ENCODE measurements around the gene ZNF280C. TPM values are rescaled to one million over a fixed set of nuclear protein-coding genes. Genes with fewer than 3 reads are reported as not detected.

Gene ZNF280C
- total RNA-seq, 1 experiment from 2014 or later: 12.9 TPM

DNA sequence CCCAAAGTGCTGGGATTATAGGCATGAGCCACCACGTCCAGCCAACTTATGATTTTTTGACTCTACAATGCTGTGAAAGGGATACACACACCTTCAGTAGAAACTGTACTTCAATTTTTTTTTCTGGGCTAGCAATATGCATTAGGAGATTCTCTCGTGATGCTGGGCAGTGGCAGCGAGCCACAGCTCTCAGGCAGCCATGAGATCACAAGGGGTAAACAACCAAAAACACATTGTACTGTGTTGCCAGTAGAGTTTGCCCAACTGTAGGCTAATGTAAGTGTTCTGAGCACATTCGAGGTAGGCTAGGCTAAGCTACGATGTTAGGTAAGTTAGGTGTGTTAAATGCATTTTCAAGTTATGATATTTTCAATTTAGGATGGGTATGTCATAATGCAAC, 71.2 kb downstream of the ZNF280C start:
- no peak for TF ChIP-seq POLR2AphosphoS5 (IDR thresholded peaks at IDR 0.05; ENCODE audit: low read depth, low read length)
- DNase-seq (ENCODE audit: low read depth, low spot score) (no peak), ATAC-seq (peak; percentile 55; the same call in 1 of the 2 replicates)
- POLR2A ChIA-PET: no interaction called here
- H3K9me3 ChIP-seq (ENCODE audit: control insufficient read depth, insufficient read depth, low read depth, low read length): no peaks in the 10 kb centered on the region
- intact Hi-C loops (cut with micrococcal nuclease; ENCODE audit: unreplicated experiment): loop anchor here (10.0 kb wide), 1 partner anchor 593 kb away; no protein-coding TSS in a partner anchor
- no peak overlapping the region for H3K4me3 ChIP-seq (ENCODE audit: low read depth in 2 of 2, low read length in 2 of 2)
- CTCF ChIA-PET: no interaction called here
- H3K27me3 ChIP-seq (ENCODE audit: control insufficient read depth, insufficient read depth, low read length): no peaks in the 10 kb centered on the region
- 0 out of 2 replicates have a peak, but pooled peaks cover 1% of the 10 kb centered on the region for H3K4me1 ChIP-seq (ENCODE audit: control insufficient read depth, insufficient read depth, low read length)
- BruUV-seq (replicated peaks): no TSS peak
- H3K36me3 ChIP-seq (ENCODE audit: control insufficient read depth, insufficient read depth, low read length): no peaks in the 10 kb centered on the region; the same call in 1 of the 2 replicates
- in situ Hi-C loops (cut with HindIII; ENCODE audit: low pct_unique_long_range_greater_than_20kb, low sequenced_read_pairs): no loop called here
- no peak overlapping the region for H3K27ac ChIP-seq (ENCODE audit: low read length)

DNA sequence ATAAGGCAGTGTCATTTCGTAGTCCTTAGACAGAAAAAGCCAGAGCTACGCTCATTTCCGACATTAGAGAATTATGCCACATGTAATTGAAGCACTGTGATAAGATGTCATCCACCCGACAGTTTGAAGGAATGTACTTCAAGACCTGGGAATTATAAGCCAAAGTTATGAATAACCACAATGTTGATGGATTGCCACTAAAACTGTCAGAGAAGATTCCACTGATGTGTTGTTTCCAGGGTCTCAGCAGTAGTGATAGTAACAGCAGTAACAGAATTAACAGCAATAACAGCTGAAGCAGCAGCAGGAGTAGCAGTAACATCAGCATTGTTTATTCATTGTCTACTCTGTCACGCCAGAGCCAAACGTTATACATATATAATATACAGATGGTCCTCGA, 72.2 kb downstream of the ZNF280C start:
- CTCF ChIA-PET: interaction anchor here (0.6 to 0.7 kb wide), 2 partner anchors 16 to 320 kb away, joined by 3 to 8 read pairs; no protein-coding TSS in a partner anchor
- Histone ChIP-seq H3K36me3 (ENCODE audit: control insufficient read depth, insufficient read depth, low read length) (no peaks in the 10 kb centered on the region), H3K4me3 (ENCODE audit: low read depth in 2 of 2, low read length in 2 of 2) (no peak overlapping the region), H3K27ac (ENCODE audit: low read length) (no peak overlapping the region), H3K4me1 (ENCODE audit: control insufficient read depth, insufficient read depth, low read length) (peaks cover 6% of the 10 kb centered on the region; the same call in 1 of the 2 replicates), H3K27me3 (ENCODE audit: control insufficient read depth, insufficient read depth, low read length) (no peaks in the 10 kb centered on the region), H3K9me3 (ENCODE audit: control insufficient read depth, insufficient read depth, low read depth, low read length) (no peaks in the 10 kb centered on the region)
- POLR2A ChIA-PET: no interaction called here
- DNase-seq (ENCODE audit: low read depth, low spot score) (no peak), ATAC-seq (no peak)
- intact Hi-C loops (cut with micrococcal nuclease; ENCODE audit: unreplicated experiment): loop anchor here (10.0 kb wide), 1 partner anchor 592 kb away; no protein-coding TSS in a partner anchor
- no TSS peak for BruUV-seq (replicated peaks)
- in situ Hi-C loops (cut with HindIII; ENCODE audit: low pct_unique_long_range_greater_than_20kb, low sequenced_read_pairs): no loop called here
- no peak for TF ChIP-seq POLR2AphosphoS5 (IDR thresholded peaks at IDR 0.05; ENCODE audit: low read depth, low read length)
- TF ChIP-seq, protein P1, sequence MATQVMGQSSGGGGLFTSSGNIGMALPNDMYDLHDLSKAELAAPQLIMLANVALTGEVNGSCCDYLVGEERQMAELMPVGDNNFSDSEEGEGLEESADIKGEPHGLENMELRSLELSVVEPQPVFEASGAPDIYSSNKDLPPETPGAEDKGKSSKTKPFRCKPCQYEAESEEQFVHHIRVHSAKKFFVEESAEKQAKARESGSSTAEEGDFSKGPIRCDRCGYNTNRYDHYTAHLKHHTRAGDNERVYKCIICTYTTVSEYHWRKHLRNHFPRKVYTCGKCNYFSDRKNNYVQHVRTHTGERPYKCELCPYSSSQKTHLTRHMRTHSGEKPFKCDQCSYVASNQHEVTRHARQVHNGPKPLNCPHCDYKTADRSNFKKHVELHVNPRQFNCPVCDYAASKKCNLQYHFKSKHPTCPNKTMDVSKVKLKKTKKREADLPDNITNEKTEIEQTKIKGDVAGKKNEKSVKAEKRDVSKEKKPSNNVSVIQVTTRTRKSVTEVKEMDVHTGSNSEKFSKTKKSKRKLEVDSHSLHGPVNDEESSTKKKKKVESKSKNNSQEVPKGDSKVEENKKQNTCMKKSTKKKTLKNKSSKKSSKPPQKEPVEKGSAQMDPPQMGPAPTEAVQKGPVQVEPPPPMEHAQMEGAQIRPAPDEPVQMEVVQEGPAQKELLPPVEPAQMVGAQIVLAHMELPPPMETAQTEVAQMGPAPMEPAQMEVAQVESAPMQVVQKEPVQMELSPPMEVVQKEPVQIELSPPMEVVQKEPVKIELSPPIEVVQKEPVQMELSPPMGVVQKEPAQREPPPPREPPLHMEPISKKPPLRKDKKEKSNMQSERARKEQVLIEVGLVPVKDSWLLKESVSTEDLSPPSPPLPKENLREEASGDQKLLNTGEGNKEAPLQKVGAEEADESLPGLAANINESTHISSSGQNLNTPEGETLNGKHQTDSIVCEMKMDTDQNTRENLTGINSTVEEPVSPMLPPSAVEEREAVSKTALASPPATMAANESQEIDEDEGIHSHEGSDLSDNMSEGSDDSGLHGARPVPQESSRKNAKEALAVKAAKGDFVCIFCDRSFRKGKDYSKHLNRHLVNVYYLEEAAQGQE (IDR thresholded peaks at IDR 0.05; ENCODE audit: insufficient read depth in 1 of 2, low read depth in 2 of 2, low read length in 1 of 2): no peak
- TF ChIP-seq, protein P2, sequence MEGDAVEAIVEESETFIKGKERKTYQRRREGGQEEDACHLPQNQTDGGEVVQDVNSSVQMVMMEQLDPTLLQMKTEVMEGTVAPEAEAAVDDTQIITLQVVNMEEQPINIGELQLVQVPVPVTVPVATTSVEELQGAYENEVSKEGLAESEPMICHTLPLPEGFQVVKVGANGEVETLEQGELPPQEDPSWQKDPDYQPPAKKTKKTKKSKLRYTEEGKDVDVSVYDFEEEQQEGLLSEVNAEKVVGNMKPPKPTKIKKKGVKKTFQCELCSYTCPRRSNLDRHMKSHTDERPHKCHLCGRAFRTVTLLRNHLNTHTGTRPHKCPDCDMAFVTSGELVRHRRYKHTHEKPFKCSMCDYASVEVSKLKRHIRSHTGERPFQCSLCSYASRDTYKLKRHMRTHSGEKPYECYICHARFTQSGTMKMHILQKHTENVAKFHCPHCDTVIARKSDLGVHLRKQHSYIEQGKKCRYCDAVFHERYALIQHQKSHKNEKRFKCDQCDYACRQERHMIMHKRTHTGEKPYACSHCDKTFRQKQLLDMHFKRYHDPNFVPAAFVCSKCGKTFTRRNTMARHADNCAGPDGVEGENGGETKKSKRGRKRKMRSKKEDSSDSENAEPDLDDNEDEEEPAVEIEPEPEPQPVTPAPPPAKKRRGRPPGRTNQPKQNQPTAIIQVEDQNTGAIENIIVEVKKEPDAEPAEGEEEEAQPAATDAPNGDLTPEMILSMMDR (IDR thresholded peaks at IDR 0.05): no peak
- TF ChIP-seq SIN3A (IDR thresholded peaks at IDR 0.05; ENCODE audit: borderline replicate concordance, insufficient read depth, low read depth, low read length): no peak
- TF ChIP-seq TCF7L2 (IDR thresholded peaks at IDR 0.05; ENCODE audit: low read depth, low read length): no peak

DNA sequence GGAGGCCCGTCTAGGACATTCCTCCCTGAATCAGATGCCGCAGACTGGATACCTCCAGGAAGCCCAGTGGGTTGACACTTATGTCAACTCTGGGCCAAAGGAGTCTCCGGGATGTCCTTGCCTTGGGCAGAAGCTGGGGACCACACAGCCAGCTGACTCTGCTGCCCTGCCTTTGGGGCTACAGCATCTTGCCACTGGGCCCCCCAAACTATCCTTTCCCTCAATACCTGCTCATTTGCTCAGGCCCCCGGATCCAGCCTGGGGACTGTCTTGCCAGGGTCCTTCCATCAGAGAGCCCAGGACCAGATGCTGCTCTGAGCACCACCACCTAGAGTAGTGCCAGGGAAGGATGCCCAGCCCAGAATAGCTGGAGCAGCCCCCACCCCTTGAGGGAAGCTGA, 77.9 kb downstream of the ZNF280C start:
- BruUV-seq (replicated peaks): no TSS peak
- TF ChIP-seq POLR2AphosphoS5 (IDR thresholded peaks at IDR 0.05; ENCODE audit: low read depth, low read length): no peak
- TF ChIP-seq SIN3A (IDR thresholded peaks at IDR 0.05; ENCODE audit: borderline replicate concordance, insufficient read depth, low read depth, low read length): no peak
- TF ChIP-seq, protein P1 (IDR thresholded peaks at IDR 0.05; ENCODE audit: insufficient read depth in 1 of 2, low read depth in 2 of 2, low read length in 1 of 2): no peak
- TF ChIP-seq, protein P2 (IDR thresholded peaks at IDR 0.05): no peak
- TF ChIP-seq TCF7L2 (IDR thresholded peaks at IDR 0.05; ENCODE audit: low read depth, low read length): no peak
- Histone ChIP-seq H3K4me1 (ENCODE audit: control insufficient read depth, insufficient read depth, low read length) (peaks cover 6% of the 10 kb centered on the region; the same call in 1 of the 2 replicates), H3K27ac (ENCODE audit: low read length) (no peak overlapping the region), H3K36me3 (ENCODE audit: control insufficient read depth, insufficient read depth, low read length) (no peaks in the 10 kb centered on the region), H3K4me3 (ENCODE audit: low read depth in 2 of 2, low read length in 2 of 2) (no peak overlapping the region), H3K9me3 (ENCODE audit: control insufficient read depth, insufficient read depth, low read depth, low read length) (no peaks in the 10 kb centered on the region), H3K27me3 (ENCODE audit: control insufficient read depth, insufficient read depth, low read length) (no peaks in the 10 kb centered on the region)
- ATAC-seq: no peak
- POLR2A ChIA-PET: no interaction called here
- DNase-seq (ENCODE audit: low read depth, low spot score): no peak
- in situ Hi-C loops (cut with HindIII; ENCODE audit: low pct_unique_long_range_greater_than_20kb, low sequenced_read_pairs) (no loop called here), intact Hi-C loops (cut with micrococcal nuclease; ENCODE audit: unreplicated experiment) (loop anchor here (10.0 kb wide), 1 partner anchor 586 kb away; no protein-coding TSS in a partner anchor)
- CTCF ChIA-PET: interaction anchor here (0.7 to 1.1 kb wide), 2 partner anchors 78 to 111 kb away, joined by 3 to 4 read pairs; partner anchors contain the start of gene ZNF280C

All from Panc1 (cell line).